H1 (cell line): ENCODE measurements around the gene SAMM50.

Experiments
- ATF2 ChIP-seq: IDR thresholded peaks from 2 replicates; pipeline ENCODE4 v1.6.1; 2012; ENCODE audit warnings: low read length, inconsistent platforms
- CTCF ChIP-seq, 3 experiments: IDR thresholded peaks; 1 replicate in 2 of 3; 2 replicates in 1 of 3; pipeline versions ENCODE4 v1.5.1 to v1.6.1; 2011; ENCODE audit warnings: low read length in 3 of 3, mild to moderate bottlenecking in 3 of 3, inconsistent platforms in 2 of 3, low read depth in 1 of 3, moderate library complexity in 1 of 3; ENCODE audit not compliant: insufficient read depth in 1 of 3; ENCODE audit errors: control extremely low read depth in 1 of 3
- E2F6 ChIP-seq: IDR thresholded peaks from 2 replicates; pipeline ENCODE4 v1.6.1; 2012; ENCODE audit warnings: inconsistent platforms
- POLR2A ChIP-seq, 2 experiments: IDR thresholded peaks; 1 replicate in 1 of 2; 2 replicates in 1 of 2; pipeline ENCODE4 v1.6.1; 2011; ENCODE audit warnings: low read depth in 2 of 2, low read length in 2 of 2, mild to moderate bottlenecking in 2 of 2; ENCODE audit errors: control extremely low read depth in 1 of 2

GRCh38 chr22:43928908-43929307 lies 26.3 kb upstream of the SAMM50 start:
- TF ChIP-seq CTCF (IDR thresholded peaks at IDR 0.05; ENCODE audit: control extremely low read depth in 1 of 3, insufficient read depth in 1 of 3, low read depth in 1 of 3, low read length in 3 of 3) = no peak
- TF ChIP-seq E2F6 = no peak
- no peak for TF ChIP-seq POLR2A (IDR thresholded peaks at IDR 0.05; ENCODE audit: control extremely low read depth in 1 of 2, low read depth in 2 of 2, low read length in 2 of 2)
- TF ChIP-seq ATF2 = no peak
